HG02981 (cell line): Measurements from ENCODE around the gene KYNU.
A peak's percentile ranks its signal among the peaks of the same experiment; 100 is the strongest.

ENCODE experiments used
- ATAC-seq: cut with Tn5 transposase; IDR thresholded peaks from one replicate; pipeline ENCODE4 v1.9.1; 2021; ENCODE audit warnings: mild to moderate bottlenecking, moderate library complexity; ENCODE audit not compliant: unreplicated experiment

KYNU gene

DNA sequence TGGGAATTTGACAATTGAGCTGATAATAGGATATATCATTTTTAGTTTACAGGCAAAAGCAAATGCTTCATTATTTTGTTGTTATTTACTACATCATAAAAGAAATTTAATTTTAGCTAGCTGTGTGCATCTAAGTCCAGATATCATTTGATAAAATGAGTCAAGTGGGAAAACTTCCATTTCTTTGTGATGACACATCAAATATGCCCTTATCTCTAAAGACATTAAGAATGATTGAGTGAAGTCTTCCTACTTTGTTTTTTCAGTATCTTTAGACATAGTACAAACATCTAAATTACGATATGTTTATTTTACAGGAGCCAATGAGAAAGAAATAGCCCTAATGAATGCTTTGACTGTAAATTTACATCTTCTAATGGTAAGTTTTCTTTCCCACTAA, 77.0 kb downstream of the KYNU start:
- no peak for ATAC-seq

DNA sequence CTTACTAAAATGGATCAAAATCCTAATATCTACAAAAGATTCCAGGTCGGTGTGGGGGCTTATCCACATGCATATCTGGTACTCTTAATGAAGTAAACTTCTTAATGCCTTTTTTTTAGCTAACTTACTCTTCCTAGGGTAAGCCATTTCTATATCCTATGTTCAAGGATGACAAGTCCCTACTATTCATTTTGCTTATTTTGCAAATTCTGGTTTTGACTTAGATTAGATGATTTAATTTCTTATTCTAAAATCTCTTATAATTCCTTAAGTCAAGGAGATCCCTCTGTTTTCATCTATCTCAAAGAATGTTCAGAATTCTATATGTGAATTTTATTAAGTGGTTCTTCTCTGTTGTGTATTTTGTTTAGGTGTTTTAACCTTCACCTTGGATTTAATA, 79.7 kb downstream of the KYNU start:
- no peak for ATAC-seq

DNA sequence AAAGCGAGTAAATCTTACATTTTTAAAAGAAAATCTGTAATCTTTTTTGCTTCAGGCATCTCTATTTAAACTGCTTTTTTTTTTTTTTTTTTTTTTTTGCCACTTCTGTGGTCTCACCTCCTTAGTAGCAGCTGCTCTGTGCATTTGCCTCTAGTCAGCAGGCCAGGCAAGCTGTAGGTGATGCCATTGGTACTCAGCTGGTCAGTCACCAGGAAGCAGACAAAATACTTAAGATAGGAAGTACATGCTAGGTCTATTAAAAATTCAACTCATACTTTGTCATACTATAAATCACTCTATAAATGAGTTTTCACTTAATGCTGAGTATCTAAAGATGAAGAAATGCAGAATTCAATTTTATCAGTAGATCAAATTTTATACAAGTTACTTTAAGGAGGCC, 83.7 kb downstream of the KYNU start:
- no peak for ATAC-seq

- no peak for ATAC-seq
Observed at GRCh38 chr2:142965443-142965842, 88.0 kb downstream of the KYNU start.

DNA sequence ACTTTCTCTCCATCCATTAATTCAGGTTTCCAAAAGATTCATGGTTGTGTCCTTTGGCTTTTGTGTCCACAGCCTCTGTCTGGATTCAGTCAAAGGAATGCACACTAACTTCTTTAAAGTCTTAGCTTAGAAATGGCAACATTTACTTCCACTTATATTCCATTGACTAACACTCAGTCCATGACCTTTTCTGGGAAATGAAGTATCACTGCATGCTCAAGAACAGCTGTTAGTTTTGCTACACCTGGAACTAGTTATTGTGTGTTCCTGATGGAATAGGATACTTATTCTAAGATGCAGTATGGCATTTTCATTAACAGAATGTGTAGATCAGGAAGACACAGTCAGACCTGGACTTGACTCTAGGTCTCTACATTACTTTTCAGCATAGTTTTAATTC, 88.8 kb downstream of the KYNU start:
- ATAC-seq: no peak

DNA sequence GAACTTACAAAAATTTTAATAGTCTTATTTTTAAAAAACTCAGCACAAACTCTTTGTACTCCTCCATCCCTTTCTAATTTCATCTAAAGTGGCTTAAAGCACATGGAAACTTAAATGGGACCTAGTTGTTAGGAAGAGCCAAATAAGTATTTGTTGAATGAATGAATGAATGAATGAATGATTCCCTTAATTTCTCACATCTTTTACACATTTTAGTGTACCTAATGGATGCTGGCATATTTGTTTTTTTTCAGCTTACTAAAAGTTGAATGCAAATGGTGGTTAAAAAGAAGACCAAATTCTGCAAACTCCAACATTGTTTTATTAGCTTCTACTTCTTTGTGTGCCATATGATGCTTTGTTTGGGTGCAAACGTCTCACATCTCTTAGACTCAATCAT, 89.6 kb downstream of the KYNU start:
- ATAC-seq: no peak

- no peak for ATAC-seq
Observed at GRCh38 chr2:142973160-142973821, 95.8 kb downstream of the KYNU start.

DNA sequence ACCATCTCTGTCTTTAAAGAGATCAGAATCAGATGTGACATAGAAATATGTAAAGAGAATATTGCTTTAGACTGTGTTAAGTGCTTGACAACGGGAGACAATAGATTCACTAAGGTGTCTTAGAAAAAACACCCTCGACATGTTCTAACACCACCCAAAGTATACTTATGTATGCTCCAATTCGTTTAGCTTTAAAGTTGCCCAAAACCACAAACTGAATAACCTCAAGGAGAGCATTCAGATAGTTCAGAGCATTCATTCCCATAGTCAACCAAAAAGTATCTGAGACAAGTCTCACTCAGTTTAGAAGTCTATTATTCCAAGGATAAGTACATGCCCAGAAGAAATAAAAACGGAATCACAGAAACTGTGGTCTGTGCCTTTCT, 96.4 kb downstream of the KYNU start:
- no peak for ATAC-seq

GRCh38 chr2:142974288-142975024, 97.0 kb downstream of the KYNU start:
- ATAC-seq: peak; percentile 56

- ATAC-seq: no peak
Observed at GRCh38 chr2:142975239-142975638, 97.8 kb downstream of the KYNU start.

DNA sequence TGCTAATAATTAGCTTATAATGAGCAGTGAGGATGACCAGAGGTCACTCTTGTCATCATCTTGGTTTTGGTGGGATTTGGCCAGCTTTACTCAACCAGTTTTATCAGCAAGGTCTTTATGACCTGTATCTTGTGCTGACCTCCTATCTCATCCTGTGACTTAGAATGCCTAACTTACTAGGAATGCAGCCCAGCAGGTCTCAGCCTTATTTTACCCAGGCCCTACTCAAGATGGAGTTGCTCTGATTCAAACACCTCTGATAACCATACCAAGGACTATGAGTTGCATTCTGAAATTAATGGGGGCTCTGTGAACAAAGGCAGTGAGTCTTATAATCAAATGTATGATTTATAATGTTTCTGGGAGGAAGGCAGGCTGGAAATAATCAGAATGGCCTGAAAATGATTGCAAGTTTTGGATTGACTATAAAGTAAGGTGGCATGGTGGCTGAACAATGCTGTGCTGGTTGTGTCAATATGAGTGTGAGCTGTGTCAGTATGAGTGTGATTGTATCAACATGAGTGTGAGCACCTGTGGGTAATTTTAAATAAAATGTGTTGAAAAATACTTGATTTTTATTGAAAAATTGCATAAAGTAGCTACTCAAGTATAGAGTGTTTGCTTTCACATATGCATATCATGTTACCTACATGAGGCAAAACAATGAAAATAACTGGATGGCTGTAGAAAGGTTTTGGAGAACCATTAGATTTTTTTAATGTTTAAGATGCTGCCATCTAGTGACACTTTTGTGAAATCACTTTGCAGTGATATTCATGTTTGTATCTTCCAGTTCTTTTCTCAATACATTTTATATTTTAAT, 103.0 kb downstream of the KYNU start:
- ATAC-seq: peak; percentile 46

DNA sequence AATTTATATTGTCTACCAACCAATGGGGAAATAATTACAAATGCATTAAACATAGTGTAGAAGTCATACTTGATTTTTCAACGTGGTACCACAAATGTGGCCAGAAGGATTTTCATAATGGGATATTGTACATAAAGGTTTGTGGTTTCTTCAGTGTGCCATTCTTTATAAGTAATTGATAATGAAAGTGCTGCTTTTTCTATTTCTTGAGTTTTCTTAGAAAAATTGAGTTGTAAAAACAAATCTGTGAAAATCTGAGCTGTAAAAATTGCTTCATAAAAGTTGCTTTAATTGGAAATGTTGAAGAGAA, 103.6 kb downstream of the KYNU start:
- ATAC-seq: no peak

GRCh38 chr2:142981756-142982155, 104.3 kb downstream of the KYNU start:
- ATAC-seq: no peak

GRCh38 chr2:142983174-142983573, 105.7 kb downstream of the KYNU start:
- peak; percentile 61 for ATAC-seq

- ATAC-seq: no peak
Observed at GRCh38 chr2:142984657-142985056, 107.2 kb downstream of the KYNU start.

GRCh38 chr2:142987044-142987443, 109.6 kb downstream of the KYNU start:
- no peak for ATAC-seq

- ATAC-seq: peak; percentile 74
Observed at GRCh38 chr2:142989273-142990204, 112.1 kb downstream of the KYNU start.

DNA sequence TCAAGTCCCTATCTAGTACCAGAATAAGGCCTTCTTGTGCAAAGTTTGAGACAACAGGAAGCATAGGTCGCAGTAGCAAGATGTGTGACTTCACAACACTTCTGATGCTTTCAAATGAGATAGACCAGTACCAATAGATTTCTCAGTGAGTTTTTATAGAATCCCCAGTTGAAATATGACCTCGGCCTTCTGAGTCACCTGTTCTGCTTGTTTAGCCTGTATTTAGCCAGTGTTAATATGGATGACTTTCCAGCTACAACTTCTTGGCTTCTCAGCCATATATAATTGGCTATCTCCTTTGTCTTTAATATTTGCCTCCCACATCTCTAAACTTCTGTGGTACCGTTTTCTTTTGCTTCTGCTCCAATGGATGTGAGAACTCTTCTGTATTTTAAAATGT, 113.8 kb downstream of the KYNU start:
- no peak for ATAC-seq

DNA sequence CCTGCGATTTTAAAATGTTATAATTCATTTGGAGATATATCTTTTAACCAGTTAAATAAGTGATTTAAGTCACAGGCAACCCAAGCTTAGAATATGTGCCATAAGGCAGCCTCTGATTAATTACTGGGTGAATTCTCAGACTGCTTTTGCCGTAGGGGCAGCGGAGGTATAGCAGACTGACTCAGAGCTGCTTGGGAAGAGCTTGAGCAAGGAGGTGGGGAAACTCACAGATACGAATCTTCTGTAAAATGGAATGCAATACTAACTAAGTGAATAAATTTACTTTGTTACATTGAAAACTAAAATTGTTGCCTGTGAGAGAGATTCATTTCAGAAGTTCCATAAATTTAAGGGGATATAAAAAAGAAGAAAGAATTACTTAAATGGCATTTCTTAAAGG, 115.4 kb downstream of the KYNU start:
- no peak for ATAC-seq

DNA sequence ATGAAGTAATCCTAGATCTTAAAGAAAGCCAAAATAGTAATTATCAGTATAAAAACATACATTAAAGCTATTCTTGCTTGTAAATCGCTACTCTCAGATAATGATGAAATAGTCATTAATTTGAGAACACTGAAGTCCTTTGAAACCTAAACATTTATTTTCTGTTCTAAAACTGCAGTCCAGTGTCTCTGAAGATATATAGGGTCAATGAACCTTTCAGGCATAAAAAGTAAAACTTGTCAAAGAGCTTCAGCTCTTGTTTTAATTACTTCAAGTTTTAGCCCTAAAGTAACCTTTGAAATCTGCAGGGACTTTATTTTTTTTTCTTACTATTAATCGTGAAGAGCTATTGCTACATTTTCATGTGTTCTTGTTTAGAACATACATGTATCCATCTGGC, 116.3 kb downstream of the KYNU start:
- ATAC-seq: no peak

GRCh38 chr2:142994665-142995064, 117.2 kb downstream of the KYNU start:
- no peak for ATAC-seq
